ENCODE results near the gene ATP9A. TPM values are rescaled to one million over a fixed set of nuclear protein-coding genes. Genes with fewer than 3 reads are reported as not detected.

Gene ATP9A
- total RNA-seq, 1 experiment from 2014 or later: 16.8 TPM

DNA sequence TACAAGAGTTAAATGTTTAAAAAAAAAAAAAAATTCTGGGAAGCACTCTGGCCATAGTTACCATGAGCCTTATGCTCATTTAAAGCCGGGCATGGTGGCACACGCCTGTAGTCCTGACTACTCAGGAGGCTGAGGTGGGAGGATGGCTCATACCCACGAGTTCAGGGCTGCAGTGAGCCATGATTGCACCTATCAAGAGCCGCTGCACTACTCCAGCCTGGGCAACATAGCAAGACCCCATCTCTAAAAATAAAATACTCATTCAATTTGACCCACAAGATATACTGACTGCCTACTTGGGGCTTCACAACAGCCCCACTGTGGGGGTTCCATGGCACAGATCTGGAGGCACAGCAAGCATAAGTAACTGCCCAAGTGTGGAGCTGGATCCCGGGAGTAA lies 113.7 kb downstream of the ATP9A start:
- ATAC-seq: no peak
- no peaks in the 10 kb centered on the region for H3K9me2 ChIP-seq (ENCODE audit: insufficient read depth)
- no peaks in the 10 kb centered on the region for H3K27me3 ChIP-seq (ENCODE audit: insufficient read depth, low read length)
- DNase-seq (ENCODE audit: low read depth, low spot score): no peak
- H3K4me1 ChIP-seq (ENCODE audit: control insufficient read depth in 1 of 2, insufficient read depth in 2 of 2, low read length in 2 of 2): peaks cover 8 to 33% of the 10 kb centered on the region in 2 experiments; a peak in 3 of 4 replicates
- no peaks in the 10 kb centered on the region for H4K20me1 ChIP-seq (ENCODE audit: insufficient read depth)
- BruUV-seq (replicated peaks): no TSS peak
- H3K27ac ChIP-seq (ENCODE audit: low read depth, low read length): no peak overlapping the region
- no peak overlapping the region for H3K9ac ChIP-seq (ENCODE audit: low read length)
- ChIA-PET POLR2A (interaction anchor here (1.1 kb wide), 1 partner anchor 9 kb away, joined by 3 read pairs; no protein-coding TSS in a partner anchor), CTCF (no interaction called here), RAD21 (ENCODE audit: low non-redundant PET in 1 of 2, low total read pairs in 2 of 2, uncharacterized antibody in 2 of 2, unreplicated experiment in 2 of 2) (no interaction called here)
- 0 out of 4 replicates have a peak, but pooled peaks cover 0 to 3% of the 10 kb centered on the region in 2 experiments for H3K36me3 ChIP-seq (ENCODE audit: control insufficient read depth in 1 of 2, insufficient read depth in 2 of 2, low read length in 2 of 2)
- H3K9me3 ChIP-seq (ENCODE audit: control insufficient read depth in 1 of 2, insufficient read depth in 1 of 2, low read depth in 1 of 2, low read length in 2 of 2): no peaks in the 10 kb centered on the region
- no peak overlapping the region for H3K4me2 ChIP-seq (ENCODE audit: low read length)
- H2AFZ ChIP-seq (ENCODE audit: low read depth, low read length, poor library complexity, severe bottlenecking): no peak overlapping the region
- no peaks in the 10 kb centered on the region for H3K79me2 ChIP-seq (ENCODE audit: insufficient read depth, low read length)
- no peak overlapping the region for H3K4me3 ChIP-seq (replicated peaks in 1 of 2; ENCODE audit: low read depth in 1 of 2, low read length in 2 of 2)
- TF ChIP-seq EZH2phosphoT487 (IDR thresholded peaks at IDR 0.05; ENCODE audit: borderline replicate concordance): no peak
- no peak for TF ChIP-seq EZH2 (IDR thresholded peaks at IDR 0.05)
- TF ChIP-seq CEBPB (IDR thresholded peaks at IDR 0.05; ENCODE audit: low read depth): no peak
- TF ChIP-seq REST (IDR thresholded peaks at IDR 0.05; ENCODE audit: low read depth): no peak
- TF ChIP-seq ZFX (IDR thresholded peaks at IDR 0.05): no peak
- TF ChIP-seq EGR1 (IDR thresholded peaks at IDR 0.05; ENCODE audit: low read depth): no peak
- TF ChIP-seq MAX (IDR thresholded peaks at IDR 0.05): no peak
- TF ChIP-seq POLR2A (IDR thresholded peaks at IDR 0.05; ENCODE audit: borderline replicate concordance, extremely low read depth, insufficient read depth, insufficient read length): no peak
- intact Hi-C loops (cut with micrococcal nuclease): no loop called here

All from HCT116 (cell line).